GM18526 (cell line): ENCODE data around the gene IGHMBP2.

ENCODE experiments used
- POLR2A ChIP-seq: IDR thresholded peaks from 3 replicates; pipeline ENCODE4 v1.6.1; 2011; ENCODE audit not compliant: insufficient read length; ENCODE audit errors: extremely low read depth

The IGHMBP2 gene

DNA sequence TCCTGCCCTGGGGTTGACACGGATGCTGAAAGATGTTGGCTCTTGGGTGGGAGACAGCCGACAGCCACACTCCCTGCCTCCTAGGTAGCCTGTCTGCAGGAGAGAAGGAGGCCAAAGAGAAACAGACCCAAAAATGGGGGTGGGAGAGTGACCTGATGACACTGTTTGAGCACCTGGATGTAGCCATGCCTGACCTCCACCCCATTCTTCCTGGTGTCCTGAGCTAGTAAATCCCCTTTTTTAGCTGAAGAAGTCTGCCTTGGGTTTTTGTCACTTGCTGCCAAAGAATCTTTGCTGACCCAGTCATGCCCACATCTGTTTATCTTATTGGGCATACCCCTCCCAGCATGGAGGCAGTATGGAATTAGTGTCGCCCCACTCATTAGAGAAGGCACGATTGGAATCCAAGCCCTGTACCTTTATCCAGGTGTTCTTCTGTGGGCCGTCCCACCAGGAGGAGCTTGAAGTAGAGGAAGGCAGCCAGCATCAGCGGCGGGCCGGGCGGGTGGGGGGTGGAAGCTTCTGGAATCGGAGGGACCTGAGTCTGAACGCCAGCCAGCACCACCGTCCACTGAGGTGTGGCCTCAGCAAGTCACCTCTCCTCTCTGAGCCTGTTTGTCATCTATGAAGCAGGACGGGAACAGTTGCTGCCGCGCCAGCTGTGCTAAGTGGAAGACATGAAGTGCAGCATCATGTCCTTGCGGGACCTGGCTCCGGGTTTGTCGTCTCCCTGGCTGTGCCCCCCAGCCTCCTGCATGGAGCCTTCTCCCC lies 37.8 kb downstream of the IGHMBP2 start:
- no peak for TF ChIP-seq POLR2A

DNA sequence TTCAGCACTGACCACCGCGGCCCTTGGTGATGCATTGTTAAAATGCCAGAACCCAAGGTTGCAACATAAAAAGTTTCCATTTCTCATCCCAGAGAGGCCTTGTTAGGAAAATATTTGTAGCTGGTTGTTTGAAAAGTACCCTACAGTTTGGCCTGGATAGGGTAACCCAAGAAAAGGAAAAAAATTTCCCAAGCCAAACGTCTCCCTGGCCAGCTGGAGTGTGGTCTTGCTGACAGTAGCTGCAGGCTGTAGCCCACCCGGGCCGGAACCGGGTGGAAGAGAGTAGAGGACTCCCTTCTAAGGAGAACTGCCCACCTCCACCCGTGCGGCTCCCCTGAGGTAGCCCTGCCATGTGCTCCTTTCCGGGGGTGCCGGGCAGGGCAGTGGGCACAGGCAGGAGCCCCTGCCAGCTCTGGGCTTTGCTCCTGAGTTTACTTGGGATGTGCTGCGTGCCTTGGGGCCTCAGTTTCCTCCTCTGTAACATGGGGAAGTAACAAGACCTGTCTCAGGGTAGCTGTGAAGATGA lies 38.5 kb downstream of the IGHMBP2 start:
- TF ChIP-seq POLR2A = no peak

DNA sequence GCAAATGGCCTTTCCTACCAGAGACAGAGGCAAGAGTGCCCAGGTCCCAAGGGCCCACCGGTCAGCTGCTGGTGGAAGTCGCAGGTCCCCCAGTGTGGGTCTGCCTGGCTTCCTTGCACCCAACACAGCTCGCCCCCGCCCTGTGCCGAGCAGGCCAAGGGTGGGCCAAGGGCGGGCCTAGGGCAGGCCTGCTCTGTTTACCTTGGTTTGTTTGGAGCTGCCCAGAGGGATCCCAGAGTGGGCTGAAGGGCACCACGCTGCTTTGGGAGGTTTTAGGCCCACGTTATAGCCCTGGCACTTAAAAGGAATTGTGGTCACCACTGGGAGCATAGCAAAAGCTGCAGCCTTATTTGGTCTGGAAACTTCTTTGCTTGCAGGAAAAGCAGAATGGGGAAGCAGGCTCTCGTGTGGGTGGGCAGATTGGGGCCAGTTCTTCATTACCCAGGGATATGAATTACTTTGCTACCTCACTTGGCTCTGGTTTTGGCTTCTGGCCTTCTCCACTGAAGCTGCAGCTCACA lies 39.1 kb downstream of the IGHMBP2 start:
- no peak for TF ChIP-seq POLR2A

DNA sequence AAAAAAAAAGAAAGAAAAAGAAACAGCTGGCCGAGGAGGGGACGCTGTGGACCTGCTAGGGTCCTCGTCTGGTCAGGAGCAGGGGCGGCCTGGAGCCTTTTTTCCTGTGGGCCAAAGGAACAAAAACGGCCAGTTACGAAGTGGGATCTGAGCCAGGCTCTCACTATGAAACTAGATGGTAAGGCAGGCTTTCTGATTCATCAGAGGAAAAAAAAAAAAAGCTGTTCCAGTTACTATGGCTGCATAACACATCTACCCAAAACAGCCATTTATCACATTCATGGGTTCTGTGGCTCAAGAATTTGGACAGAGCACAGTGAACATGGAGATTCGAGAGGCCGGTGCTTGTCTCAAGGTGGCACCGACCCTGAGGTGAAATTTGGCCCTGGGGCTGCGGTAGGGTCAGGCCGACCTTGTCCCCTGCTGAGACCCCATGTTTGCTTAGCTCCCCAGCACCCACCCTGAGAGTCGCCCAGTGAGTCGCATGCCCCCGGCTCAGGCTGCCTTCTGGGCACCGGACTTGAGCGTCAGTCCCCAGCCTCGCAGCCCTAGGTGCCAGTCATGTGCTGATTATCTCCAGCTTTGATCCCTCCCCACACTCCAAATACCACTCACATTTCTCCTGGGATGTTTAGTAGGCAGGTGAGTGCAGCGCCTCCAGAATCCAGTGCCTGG lies 42.9 kb downstream of the IGHMBP2 start:
- TF ChIP-seq POLR2A = no peak

DNA sequence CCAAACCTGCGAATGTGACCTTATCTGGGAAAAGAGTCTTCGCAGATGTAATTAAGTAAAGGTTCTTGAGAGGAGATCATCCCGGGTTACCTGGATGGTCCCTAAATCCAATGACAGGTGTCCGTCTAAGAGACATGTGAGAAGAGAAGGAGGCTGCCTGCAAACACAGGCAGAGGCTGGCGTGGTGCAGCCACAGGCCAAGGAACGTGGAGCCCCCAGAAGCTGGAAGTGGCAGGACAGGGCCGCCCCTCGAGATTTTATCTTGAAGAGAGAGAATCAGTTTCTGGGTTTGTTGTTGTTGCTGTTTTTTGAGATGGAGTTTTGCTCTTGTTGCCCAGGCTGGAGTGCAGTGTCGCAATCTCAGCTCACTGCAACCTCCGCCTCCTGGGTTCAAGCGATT lies 43.5 kb downstream of the IGHMBP2 start:
- TF ChIP-seq POLR2A = no peak

DNA sequence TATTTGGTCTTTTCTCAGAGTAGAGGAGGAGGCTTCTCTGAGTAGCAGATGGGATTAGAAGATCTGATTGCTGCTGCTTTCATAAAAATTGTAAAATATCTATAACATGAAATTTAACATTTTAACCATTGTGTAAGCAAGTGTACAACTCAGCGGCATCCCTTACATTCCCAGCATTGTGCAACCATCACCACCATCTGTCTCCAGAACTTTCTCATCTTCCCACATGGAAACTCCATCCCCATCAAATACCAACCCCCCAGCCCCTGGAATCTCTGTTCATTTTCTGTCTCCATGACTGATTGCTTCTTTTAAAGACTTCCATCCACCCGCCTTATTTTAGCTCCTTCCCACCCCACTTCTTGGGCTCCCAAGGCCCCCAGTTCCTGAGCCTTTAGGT lies 44.8 kb downstream of the IGHMBP2 start:
- TF ChIP-seq POLR2A = no peak

DNA sequence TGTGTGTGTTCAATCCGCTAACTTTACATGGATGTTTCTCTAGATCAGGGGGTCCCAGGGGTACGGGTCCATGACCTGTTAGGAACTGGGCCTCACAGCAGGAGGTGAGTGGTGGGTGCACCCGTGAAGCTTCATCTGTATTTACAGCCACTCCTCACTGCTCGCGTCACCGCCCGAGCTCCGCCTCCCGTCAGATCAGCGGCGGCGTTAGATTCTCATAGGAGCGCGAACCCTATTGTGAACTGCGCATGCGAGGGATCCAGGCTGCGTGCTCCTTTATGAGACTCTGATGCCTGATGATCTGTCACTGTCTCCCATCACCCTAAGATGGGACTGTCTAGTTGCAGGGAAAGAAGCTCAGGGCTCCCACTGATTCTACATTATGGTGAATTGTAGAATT lies 45.2 kb downstream of the IGHMBP2 start:
- TF ChIP-seq POLR2A = no peak

DNA sequence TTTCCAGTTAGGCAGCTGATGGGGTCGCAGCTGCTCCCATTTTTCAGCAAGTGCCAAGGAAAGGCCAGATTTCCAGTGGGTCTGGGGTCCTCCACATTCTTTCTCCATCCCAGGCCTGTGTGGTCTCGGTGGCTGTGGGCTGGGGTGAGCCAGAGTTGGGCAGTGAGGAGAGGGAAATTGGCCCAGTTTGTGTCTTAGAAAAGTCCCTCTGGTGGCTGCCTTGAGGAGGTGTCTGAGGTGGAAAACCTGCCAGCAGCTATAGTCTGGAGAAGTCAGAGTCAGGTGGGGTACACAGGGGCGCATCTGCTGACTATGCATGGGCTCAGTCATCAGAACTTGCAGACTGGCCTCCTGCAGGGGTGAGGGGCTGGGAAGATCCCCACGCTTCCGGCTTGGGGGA lies 46.6 kb downstream of the IGHMBP2 start:
- TF ChIP-seq POLR2A = no peak

DNA sequence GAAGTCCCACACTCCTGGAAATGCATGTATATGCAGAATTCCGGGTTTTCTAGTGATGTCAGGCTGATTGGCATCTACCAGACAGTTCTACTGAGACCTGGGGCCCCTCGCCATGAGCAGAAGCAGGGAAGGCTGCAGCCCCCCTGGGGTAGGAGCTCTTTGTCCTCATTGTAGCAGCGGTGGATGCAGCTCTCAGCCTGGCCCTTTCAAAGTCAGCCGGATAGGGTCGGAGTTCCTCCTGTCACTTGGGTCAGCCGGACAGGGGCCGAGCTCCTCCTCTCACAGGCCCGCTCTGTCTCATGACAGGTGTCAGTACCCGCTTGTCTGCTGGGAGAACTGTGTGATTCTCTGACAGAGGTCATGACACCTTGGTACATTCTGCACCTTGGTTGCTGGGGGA lies 47.1 kb downstream of the IGHMBP2 start:
- no peak for TF ChIP-seq POLR2A

DNA sequence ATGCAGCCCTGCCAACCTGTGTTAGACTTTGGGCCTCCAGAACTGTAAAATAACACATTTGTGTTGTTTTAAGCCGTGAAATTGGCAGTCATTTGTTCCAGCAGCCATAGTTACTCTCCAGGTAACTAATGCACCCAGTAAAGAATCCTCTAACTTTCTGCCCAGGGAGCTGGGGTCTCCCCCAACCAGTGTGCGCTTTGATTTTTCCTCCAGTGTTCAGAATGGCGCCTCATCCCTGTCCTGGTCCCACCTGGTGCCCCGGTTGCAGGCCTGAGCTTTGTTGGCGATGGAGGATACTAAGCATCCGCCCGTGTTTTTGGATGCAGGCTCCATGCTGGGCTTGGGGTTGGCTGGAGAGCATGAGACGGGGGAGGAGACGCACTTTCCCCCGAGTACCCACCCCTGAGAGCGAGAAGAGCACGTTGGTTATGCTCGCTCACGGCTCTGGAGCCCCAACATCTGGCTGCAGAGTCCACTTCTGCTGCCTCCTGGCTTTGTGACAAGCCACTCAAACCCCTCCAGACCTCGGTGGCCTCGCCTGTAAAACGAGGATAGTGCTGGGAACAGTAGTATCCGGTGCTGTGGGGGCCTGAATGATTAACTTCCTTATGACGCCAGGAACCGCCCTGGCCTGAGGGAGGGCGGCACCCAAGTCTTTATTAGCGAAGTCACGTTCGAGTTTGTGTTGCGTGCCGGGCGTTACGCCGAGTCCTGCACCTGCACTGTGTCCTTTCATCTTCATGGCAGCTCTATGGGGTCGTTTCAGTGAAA lies 51.3 kb downstream of the IGHMBP2 start:
- no peak for TF ChIP-seq POLR2A

DNA sequence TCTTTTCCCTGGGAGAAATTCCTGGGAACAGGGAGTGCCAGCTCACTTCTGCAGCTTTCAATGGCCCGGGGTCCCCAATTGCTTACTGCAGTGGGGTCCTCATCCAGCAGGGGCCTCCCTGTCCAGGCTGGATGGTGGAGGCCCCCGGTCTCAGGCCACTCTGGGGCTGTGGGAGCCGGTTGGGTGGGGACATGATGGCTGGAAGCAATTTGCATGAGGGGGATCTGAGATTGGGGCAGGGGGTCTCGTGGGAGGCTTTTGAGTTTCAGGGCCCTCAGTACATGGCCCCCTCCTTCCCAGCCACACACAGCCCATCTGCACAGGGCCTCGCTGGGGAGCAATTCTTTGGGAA lies 51.9 kb downstream of the IGHMBP2 start:
- TF ChIP-seq POLR2A = no peak

DNA sequence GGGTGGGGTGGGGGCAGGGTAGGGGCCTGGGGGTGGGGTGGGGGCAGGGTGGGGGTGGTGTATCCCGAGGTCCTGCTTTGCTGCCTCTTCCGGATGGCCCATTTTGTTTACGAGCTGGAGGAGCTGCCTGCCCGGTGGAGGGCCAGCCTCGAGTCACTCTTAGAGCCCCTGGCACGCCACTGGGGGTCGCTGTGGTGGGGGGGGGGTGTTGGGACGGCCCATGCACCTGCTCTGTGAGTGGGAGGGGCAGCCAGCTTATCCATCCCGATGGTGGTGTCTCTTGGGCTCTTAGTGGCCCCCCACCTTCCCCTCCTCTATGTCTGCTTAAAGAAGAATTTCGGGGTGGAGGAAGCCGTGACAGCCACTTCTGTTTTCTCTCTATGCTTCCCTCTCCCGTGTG lies 52.5 kb downstream of the IGHMBP2 start:
- TF ChIP-seq POLR2A = no peak

DNA sequence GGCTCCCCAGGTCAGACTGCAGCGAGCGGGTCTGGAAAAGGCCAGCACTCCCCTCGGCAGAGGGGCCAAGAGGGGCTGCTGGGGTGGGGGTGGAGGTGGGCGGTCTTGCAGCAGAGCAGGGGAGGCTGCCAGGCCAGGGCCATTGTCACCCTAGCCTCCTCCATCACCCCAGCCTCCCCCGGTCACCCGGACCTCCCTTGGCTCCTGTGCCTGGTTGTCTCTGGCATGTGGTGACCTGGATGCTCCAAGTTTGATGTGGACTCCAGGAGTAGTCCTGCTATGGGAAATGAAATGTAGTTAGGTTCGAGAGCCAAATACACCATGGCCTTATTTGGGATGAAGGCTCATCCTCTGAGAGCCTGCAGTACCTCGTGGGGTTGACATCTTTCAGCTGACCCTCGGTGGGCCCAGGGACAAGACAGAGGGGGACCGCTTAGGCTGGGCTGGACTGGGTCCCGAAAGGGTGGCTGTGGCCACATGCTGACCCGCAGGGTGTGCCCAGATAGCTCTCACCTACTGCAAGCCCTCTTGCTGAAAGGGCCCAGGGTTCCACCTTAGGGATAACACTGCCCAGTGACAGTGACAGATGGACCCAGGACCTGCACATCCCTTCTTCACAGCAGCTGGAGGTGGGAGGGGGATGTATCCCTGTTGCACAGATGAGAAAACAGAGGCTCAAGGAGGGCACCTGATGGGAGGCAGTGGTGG lies 53.0 kb downstream of the IGHMBP2 start:
- no peak for TF ChIP-seq POLR2A

DNA sequence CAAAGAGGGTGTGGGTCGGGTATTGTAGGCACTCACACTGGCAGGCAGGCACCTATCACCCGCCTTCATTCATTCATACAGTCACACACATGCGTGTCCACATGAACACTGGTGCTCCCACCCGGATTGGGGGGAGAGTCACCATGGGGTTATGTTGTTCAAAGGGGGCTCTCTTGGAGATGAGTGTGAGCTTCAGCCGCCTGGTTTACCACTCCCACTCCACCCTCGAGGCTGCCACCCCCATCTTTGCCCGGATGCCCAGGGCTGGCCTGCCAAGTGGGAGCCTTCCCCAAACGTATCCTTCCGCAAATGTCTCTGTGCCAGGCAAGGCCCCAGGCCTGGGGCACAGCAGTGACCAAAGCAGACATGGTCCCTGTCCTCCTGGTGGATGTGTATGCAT lies 54.5 kb downstream of the IGHMBP2 start:
- TF ChIP-seq POLR2A = no peak
